ENCODE measurements around the gene FRYL.

GRCh38 chr4:48558819-48559218 lies 221.3 kb downstream of the FRYL start:
- no peak for TF ChIP-seq CTCF (IDR thresholded peaks at IDR 0.05)
- TF ChIP-seq POLR2A (IDR thresholded peaks at IDR 0.05): no peak
- TF ChIP-seq EP300 (IDR thresholded peaks at IDR 0.05): no peak
- TF ChIP-seq POLR2AphosphoS5 (IDR thresholded peaks at IDR 0.05): no peak
